Measurements from ENCODE around the gene PPP1R7.

- TF ChIP-seq ZNF837 (tag by site-specific recombination; IDR thresholded peaks at IDR 0.05), result no peak
- no peak for TF ChIP-seq ZNF530 (tag by site-specific recombination; IDR thresholded peaks at IDR 0.05; ENCODE audit: low read depth)
- no peak for TF ChIP-seq ZNF121 (tag by site-specific recombination; IDR thresholded peaks at IDR 0.05)
- no peak for TF ChIP-seq ZNF292 (tag by site-specific recombination; IDR thresholded peaks at IDR 0.05; ENCODE audit: borderline replicate concordance, low read depth)
- TF ChIP-seq, protein P1, sequence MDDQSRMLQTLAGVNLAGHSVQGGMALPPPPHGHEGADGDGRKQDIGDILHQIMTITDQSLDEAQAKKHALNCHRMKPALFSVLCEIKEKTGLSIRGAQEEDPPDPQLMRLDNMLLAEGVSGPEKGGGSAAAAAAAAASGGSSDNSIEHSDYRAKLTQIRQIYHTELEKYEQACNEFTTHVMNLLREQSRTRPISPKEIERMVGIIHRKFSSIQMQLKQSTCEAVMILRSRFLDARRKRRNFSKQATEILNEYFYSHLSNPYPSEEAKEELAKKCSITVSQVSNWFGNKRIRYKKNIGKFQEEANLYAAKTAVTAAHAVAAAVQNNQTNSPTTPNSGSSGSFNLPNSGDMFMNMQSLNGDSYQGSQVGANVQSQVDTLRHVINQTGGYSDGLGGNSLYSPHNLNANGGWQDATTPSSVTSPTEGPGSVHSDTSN (CRISPR knock-in tag; IDR thresholded peaks at IDR 0.05), result no peak
- TF ChIP-seq EGR2 (tag by site-specific recombination; IDR thresholded peaks at IDR 0.05; ENCODE audit: low read depth), result no peak
- no peak for TF ChIP-seq CTCF (tag by site-specific recombination; IDR thresholded peaks at IDR 0.05)
- TF ChIP-seq ZNF777 (tag by site-specific recombination; IDR thresholded peaks at IDR 0.05; ENCODE audit: borderline replicate concordance), result no peak
- TF ChIP-seq, protein P2, sequence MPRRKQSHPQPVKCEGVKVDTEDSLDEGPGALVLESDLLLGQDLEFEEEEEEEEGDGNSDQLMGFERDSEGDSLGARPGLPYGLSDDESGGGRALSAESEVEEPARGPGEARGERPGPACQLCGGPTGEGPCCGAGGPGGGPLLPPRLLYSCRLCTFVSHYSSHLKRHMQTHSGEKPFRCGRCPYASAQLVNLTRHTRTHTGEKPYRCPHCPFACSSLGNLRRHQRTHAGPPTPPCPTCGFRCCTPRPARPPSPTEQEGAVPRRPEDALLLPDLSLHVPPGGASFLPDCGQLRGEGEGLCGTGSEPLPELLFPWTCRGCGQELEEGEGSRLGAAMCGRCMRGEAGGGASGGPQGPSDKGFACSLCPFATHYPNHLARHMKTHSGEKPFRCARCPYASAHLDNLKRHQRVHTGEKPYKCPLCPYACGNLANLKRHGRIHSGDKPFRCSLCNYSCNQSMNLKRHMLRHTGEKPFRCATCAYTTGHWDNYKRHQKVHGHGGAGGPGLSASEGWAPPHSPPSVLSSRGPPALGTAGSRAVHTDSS (tag by site-specific recombination; IDR thresholded peaks at IDR 0.05), result no peak
- TF ChIP-seq ZBTB26 (tag by site-specific recombination; optimal IDR thresholded peaks at IDR 0.05), result no peak
- no peak for TF ChIP-seq ZNF280D (tag by site-specific recombination; IDR thresholded peaks at IDR 0.05)
- TF ChIP-seq ZSCAN16 (tag by site-specific recombination; IDR thresholded peaks at IDR 0.05), result no peak
- TF ChIP-seq ZNF335 (tag by site-specific recombination; conservative IDR thresholded peaks at IDR 0.05), result no peak
- TF ChIP-seq ZNF184 (tag by site-specific recombination; IDR thresholded peaks at IDR 0.05), result no peak
Measured at GRCh38 chr2:241177526-241178334, 27.5 kb downstream of the PPP1R7 start.
